ENCODE results near the gene NRP2.

DNA sequence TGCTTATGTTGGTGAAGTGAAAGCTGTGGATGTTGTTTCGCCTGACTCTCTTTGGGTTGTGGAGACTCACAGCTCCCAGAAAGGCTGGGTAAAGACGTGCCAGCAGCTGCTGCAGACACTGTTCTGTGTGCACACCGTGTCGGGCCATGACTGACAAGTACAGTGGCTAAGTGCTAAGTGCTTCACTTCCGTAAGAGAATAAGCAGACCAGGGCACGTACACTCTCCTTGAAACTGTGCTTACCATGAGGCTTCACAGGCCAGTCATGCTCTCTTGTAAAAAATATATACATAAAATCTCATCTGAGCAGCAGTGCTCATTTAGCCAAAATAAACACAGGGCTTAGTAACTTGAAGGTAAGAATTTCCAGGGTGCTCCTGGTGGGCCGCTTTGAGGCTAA, 86.0 kb downstream of the NRP2 start:
- TF ChIP-seq POLR2A (IDR thresholded peaks at IDR 0.05; ENCODE audit: low read length) (no peak), TP53 (CRISPR knock-in tag; IDR thresholded peaks at IDR 0.05) (no peak), ZNF302 (CRISPR knock-in tag; IDR thresholded peaks at IDR 0.05) (no peak)
- TF ChIP-seq, protein P1, sequence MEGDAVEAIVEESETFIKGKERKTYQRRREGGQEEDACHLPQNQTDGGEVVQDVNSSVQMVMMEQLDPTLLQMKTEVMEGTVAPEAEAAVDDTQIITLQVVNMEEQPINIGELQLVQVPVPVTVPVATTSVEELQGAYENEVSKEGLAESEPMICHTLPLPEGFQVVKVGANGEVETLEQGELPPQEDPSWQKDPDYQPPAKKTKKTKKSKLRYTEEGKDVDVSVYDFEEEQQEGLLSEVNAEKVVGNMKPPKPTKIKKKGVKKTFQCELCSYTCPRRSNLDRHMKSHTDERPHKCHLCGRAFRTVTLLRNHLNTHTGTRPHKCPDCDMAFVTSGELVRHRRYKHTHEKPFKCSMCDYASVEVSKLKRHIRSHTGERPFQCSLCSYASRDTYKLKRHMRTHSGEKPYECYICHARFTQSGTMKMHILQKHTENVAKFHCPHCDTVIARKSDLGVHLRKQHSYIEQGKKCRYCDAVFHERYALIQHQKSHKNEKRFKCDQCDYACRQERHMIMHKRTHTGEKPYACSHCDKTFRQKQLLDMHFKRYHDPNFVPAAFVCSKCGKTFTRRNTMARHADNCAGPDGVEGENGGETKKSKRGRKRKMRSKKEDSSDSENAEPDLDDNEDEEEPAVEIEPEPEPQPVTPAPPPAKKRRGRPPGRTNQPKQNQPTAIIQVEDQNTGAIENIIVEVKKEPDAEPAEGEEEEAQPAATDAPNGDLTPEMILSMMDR (IDR thresholded peaks at IDR 0.05): no peak
- TF ChIP-seq, protein P2, sequence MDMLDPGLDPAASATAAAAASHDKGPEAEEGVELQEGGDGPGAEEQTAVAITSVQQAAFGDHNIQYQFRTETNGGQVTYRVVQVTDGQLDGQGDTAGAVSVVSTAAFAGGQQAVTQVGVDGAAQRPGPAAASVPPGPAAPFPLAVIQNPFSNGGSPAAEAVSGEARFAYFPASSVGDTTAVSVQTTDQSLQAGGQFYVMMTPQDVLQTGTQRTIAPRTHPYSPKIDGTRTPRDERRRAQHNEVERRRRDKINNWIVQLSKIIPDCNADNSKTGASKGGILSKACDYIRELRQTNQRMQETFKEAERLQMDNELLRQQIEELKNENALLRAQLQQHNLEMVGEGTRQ (IDR thresholded peaks at IDR 0.05): no peak
- TF ChIP-seq, protein P3, sequence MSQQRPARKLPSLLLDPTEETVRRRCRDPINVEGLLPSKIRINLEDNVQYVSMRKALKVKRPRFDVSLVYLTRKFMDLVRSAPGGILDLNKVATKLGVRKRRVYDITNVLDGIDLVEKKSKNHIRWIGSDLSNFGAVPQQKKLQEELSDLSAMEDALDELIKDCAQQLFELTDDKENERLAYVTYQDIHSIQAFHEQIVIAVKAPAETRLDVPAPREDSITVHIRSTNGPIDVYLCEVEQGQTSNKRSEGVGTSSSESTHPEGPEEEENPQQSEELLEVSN (IDR thresholded peaks at IDR 0.05; ENCODE audit: borderline replicate concordance, low read depth): no peak

All from A549 (cell line).